ENCODE results near the gene BMPR1A.

The BMPR1A gene

DNA sequence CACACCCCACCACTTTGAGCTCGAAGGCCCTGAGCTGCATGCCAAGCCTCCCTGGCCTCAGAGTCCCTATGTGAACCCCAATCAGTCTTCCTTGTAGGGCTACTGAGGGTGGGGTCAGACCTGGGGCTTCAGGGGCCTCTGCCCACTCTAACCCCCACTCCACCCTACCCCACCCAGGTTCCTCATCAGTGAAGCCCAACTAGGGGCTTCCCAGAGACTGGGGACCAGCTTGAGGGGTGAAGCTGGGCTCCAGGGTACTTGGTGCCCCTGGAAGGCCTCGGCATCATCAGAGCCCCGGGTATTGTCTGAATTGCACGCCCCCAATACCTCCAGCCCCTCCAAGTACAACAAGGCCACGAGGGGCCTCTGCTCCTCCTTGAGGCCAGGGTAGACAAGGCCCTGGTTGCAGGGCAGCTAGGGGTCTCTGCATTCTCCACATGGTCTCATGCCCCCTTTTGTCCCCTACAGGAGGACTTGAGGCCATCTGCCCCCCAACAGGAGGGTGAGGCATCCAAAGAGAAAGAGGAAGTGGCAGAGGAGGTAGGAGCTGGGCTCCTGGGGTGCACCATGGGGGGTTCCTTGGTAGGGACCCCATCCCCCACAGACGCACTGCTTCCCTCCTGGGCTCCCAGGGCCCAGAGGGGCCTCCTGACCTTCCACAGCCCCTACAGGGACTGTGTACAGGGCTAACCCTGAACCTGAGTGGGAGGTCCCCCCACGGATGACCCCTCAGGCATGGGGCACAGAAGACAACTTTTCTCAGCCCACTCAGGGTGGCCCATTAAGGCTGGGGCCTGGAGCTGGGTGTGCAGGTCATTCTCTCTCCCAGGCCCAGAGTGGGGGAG, 205.9 kb downstream of the BMPR1A start:
- no peak for TF ChIP-seq CTCF (IDR thresholded peaks at IDR 0.05; ENCODE audit: low read depth, low read length)
- no peak for DNase-seq (ENCODE audit: extremely low read depth, low read depth)

- no peak for DNase-seq (ENCODE audit: extremely low read depth, low read depth)
- TF ChIP-seq CTCF (IDR thresholded peaks at IDR 0.05; ENCODE audit: low read depth, low read length), result no peak
These were observed 206.5 kb downstream of the BMPR1A start for GRCh38 chr10:86962981-86963310.

- TF ChIP-seq CTCF (IDR thresholded peaks at IDR 0.05; ENCODE audit: low read depth, low read length), result no peak
- DNase-seq (ENCODE audit: extremely low read depth, low read depth), result no peak
These were observed 207.0 kb downstream of the BMPR1A start for GRCh38 chr10:86963341-86963919.

- TF ChIP-seq CTCF (IDR thresholded peaks at IDR 0.05; ENCODE audit: low read depth, low read length), result no peak
- no peak for DNase-seq (ENCODE audit: extremely low read depth, low read depth)
These were observed 207.8 kb downstream of the BMPR1A start for GRCh38 chr10:86964061-86964846.

GRCh38 chr10:86964847-86965190, 208.4 kb downstream of the BMPR1A start:
- no peak for TF ChIP-seq CTCF (IDR thresholded peaks at IDR 0.05; ENCODE audit: low read depth, low read length)

GRCh38 chr10:86965986-86966654, 209.7 kb downstream of the BMPR1A start:
- no peak for DNase-seq (ENCODE audit: extremely low read depth, low read depth)
- no peak for TF ChIP-seq CTCF (IDR thresholded peaks at IDR 0.05; ENCODE audit: low read depth, low read length)

More at GRCh38 chr10:86964847-86965190, 208.4 kb downstream of the BMPR1A start:
- no peak for DNase-seq (ENCODE audit: extremely low read depth, low read depth)
